OCI-LY1 (cell line): ENCODE results near the gene TMEM200B.

Source experiments
- CTCF ChIP-seq: fragments of 200-600 bp; sonication (generic), shearing (Covaris generic); IDR thresholded peaks from 2 replicates; pipeline ENCODE4 v1.5.1; 2017; ENCODE audit warnings: mild to moderate bottlenecking, antibody characterized with exemption, low read length, moderate library complexity, mixed read lengths
- EZH2 ChIP-seq: fragments of 200-600 bp; sonication (generic), shearing (Covaris generic); IDR thresholded peaks from 2 replicates; pipeline ENCODE4 v1.8.0; 2017; ENCODE audit warnings: borderline replicate concordance, mixed run types, mild to moderate bottlenecking, antibody characterized with exemption, low read length, moderate library complexity, mixed read lengths

GRCh38 chr1:29167904-29168303, 44.2 kb upstream of the TMEM200B start:
- TF ChIP-seq CTCF = no peak
- TF ChIP-seq EZH2 = no peak
